GM12878 (cell line): ENCODE measurements around the gene PI16. TPM values are rescaled to one million over a fixed set of nuclear protein-coding genes. Genes with fewer than 3 reads are reported as not detected.

Experiments
- ATAC-seq: fragments of 200-7000 bp; cut with Tn5 transposase; 3 replicates; pipeline ENCODE4 v1.9.1; 2020; ENCODE audit warnings: mild to moderate bottlenecking, moderate library complexity
- BruUV-seq: library from RNA; stranded (reverse); fragments of 400-500 nt; replicated peaks from 2 replicates; lab custom pipeline; 2021; lab: Mats Ljungman, UMichigan
- CTCF ChIA-PET: fragments of 300-600 bp; sonication (Branson Sonifier 250); formaldehyde crosslinking; extraction: SDS; loops from one replicate; lab custom pipeline; 2021; ENCODE audit warnings: inconsistent platforms; lab: Yijun Ruan, JAX
- POLR2A ChIA-PET: fragments of 350-600 bp; formaldehyde crosslinking; extraction: SDS; loops from one replicate; lab custom pipeline; 2021; ENCODE audit warnings: inconsistent platforms; lab: Charles Lee
- RAD21 ChIA-PET: fragments of 300-600 bp; sonication (Branson Sonifier 250); formaldehyde crosslinking; loops from one replicate; lab custom pipeline; 2023; ENCODE audit warnings: antibody characterized with exemption; ENCODE audit not compliant: unreplicated experiment; lab: Charles Lee
- SMC1A ChIA-PET: fragments of 300-600 bp; sonication (Branson Sonifier 250); formaldehyde crosslinking; loops from one replicate; lab custom pipeline; 2023; ENCODE audit not compliant: unreplicated experiment, uncharacterized antibody; lab: Charles Lee
- DNase-seq: peaks from one replicate; pipeline ENCODE4 v3.0.0-alpha.2; 2011; ENCODE audit warnings: low read depth, low spot score
- FAIRE-seq: peaks from 3 replicates; lab custom pipeline; 2011; peaks lifted over from hg19 to GRCh38; lab: Jason Lieb, UNC
- H2AFZ ChIP-seq: 2 replicates; pipeline ENCODE4 v1.6.0; 2011; ENCODE audit warnings: low read depth, low read length, control low read depth; ENCODE audit not compliant: control insufficient read depth
- H3K27ac ChIP-seq: 2 replicates; pipeline ENCODE4 v1.5.1; 2011; ENCODE audit warnings: control low read depth; ENCODE audit not compliant: control insufficient read depth, insufficient read depth
- H3K27me3 ChIP-seq, 2 experiments: replicated peaks in 1 of 2; 2 replicates each; pipeline versions ENCODE4 v1.6.0 to v1.6.1; 2011; ENCODE audit warnings: low read length in 1 of 2; ENCODE audit not compliant: control insufficient read depth in 2 of 2, insufficient read depth in 2 of 2
- H3K36me3 ChIP-seq, 2 experiments: 2 replicates each; pipeline ENCODE4 v1.5.1; 2011; ENCODE audit warnings: low read length in 1 of 2; ENCODE audit not compliant: control insufficient read depth in 2 of 2, insufficient read depth in 2 of 2
- H3K4me1 ChIP-seq: 2 replicates; pipeline ENCODE4 v1.6.1; 2011; ENCODE audit warnings: mild to moderate bottlenecking, low read length, moderate library complexity, mixed read lengths; ENCODE audit not compliant: control insufficient read depth, insufficient read depth
- H3K4me2 ChIP-seq: 2 replicates; pipeline ENCODE4 v1.6.0; 2011; ENCODE audit warnings: control low read depth; ENCODE audit not compliant: control insufficient read depth, insufficient read depth
- H3K4me3 ChIP-seq: fragments of 200-600 bp; sonication (generic); 2 replicates; pipeline ENCODE4 v1.5.1; 2016
- H3K79me2 ChIP-seq: 2 replicates; pipeline ENCODE4 v1.6.0; 2011; ENCODE audit warnings: low read length; ENCODE audit not compliant: control insufficient read depth, insufficient read depth
- H3K9ac ChIP-seq: 2 replicates; pipeline ENCODE4 v1.8.0; 2011; ENCODE audit warnings: low read length, control low read depth, mixed read lengths; ENCODE audit not compliant: control insufficient read depth, insufficient read depth
- H3K9me3 ChIP-seq: replicated peaks from 3 replicates; pipeline ENCODE4 v1.5.1; 2011; ENCODE audit warnings: mild to moderate bottlenecking, low read length; ENCODE audit not compliant: control insufficient read depth, insufficient read depth
- H4K20me1 ChIP-seq: 2 replicates; pipeline ENCODE4 v1.6.0; 2011; ENCODE audit not compliant: control insufficient read depth, insufficient read depth
- BCL11A ChIP-seq: IDR thresholded peaks from 2 replicates; pipeline ENCODE4 v1.6.1; 2011; ENCODE audit warnings: low read depth, low read length
- BRCA1 ChIP-seq: IDR thresholded peaks from 2 replicates; pipeline ENCODE4 v1.6.1; 2011; ENCODE audit warnings: low read depth, low read length, improper control_type of control experiment
- HDGF ChIP-seq: fragments of 450-650 bp; IDR thresholded peaks from 2 replicates; pipeline ENCODE4 v1.6.1; 2016; ENCODE audit warnings: antibody characterized with exemption
- NR2F1 ChIP-seq: fragments of 450-650 bp; conservative IDR thresholded peaks from 2 replicates; pipeline ENCODE4 v1.6.1; 2017; ENCODE audit warnings: mild to moderate bottlenecking
- PML ChIP-seq: IDR thresholded peaks from 2 replicates; pipeline ENCODE4 v1.6.1; 2012; ENCODE audit warnings: low read length, inconsistent platforms
- POLR2AphosphoS5 ChIP-seq: IDR thresholded peaks from 2 replicates; pipeline ENCODE4 v1.6.1; 2011; ENCODE audit warnings: mild to moderate bottlenecking, low read length, inconsistent platforms
- WGBS: methylation state at CpG from one replicate; pipeline ENCODE4 v1.1.6; 2016; ENCODE audit warnings: low lambda C conversion rate; ENCODE audit not compliant: insufficient replicate concordance, insufficient coverage; ENCODE audit errors: missing lambda C conversion rate; 5-methylcytosine and 5-hydroxymethylcytosine counted together
- in situ Hi-C: fragments of 300-500 bp; cut with MboI; formaldehyde crosslinking; loops from 9 replicates; pipeline ENCODE4 v1.14.3; 2018; ENCODE audit warnings: mixed read lengths
- intact Hi-C: fragments of 100-400 bp; cut with micrococcal nuclease; formaldehyde crosslinking; loops from one replicate; pipeline ENCODE4 v1.14.2; 2022; ENCODE audit not compliant: unreplicated experiment
- polyA plus RNA-seq, 11 experiments: library from polyadenylated mRNA; depleted of rRNA in 4 of 11; unstranded in 6 of 11; stranded (reverse) in 5 of 11; fragments of >200 nt; fragmentation: Nextera tagmentation in 4 of 11; fragmentation: Illumina TruSeq in 1 of 11; extraction: Ambion mirVana in 4 of 11; extraction: Trizol in 1 of 11; gene quantifications; 1 replicate in 1 of 11; 2 replicates in 10 of 11; pipeline versions ENCODE4 v1.2.1 to v1.2.3, GENCODE V29; 2011 to 2016; ENCODE audit warnings: inconsistent platforms in 2 of 11, missing spikeins in 2 of 11, low read depth in 1 of 11
- total RNA-seq, 4 experiments: library from RNA; depleted of rRNA in 3 of 4; stranded (reverse); fragments of >200 nt in 3 of 4; fragmentation: Illumina TruSeq in 1 of 4; extraction: Trizol in 1 of 4; gene quantifications; 2 replicates each; pipeline versions ENCODE4 v1.2.1 to v1.2.3, GENCODE V29; 2013 to 2021
- TF ChIP-seq, protein P1 (sequence below): IDR thresholded peaks from 2 replicates; pipeline ENCODE4 v1.6.1; 2011; ENCODE audit warnings: low read depth, low read length, improper control_type of control experiment, borderline replicate concordance

PI16 gene
- total and polyA plus RNA-seq, 10 of the 15 experiments (the other 5 are each of a cell fraction or from before 2014, with no cell fraction given) = 0.08 to 0.12 TPM; not detected in 8

DNA sequence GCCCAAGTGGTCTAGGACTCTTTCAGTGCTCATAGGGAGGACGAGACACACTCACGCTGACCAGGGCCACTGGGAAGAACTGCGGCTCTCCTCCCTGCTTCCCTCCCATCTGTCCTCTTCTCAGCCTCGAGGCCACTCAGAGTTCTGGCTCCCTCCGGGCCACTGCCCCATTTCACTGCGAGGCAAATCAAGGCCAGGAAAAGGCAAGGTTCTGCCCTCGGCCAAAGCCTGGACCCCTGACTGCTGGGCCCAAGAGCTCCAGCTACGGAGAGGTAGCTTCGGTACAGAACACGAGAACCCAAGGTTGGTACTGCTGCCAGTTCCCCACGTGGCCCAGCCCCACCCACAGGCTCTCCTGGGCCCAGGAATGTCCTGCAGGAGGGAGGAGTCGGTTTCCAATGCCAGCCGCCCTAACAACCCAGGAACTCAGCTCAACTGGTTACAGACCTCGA lies 14.7 kb downstream of the PI16 start:
- in situ Hi-C loops = no loop called here
- no peaks in the 10 kb centered on the region for H3K27me3 ChIP-seq
- 79% methylated on average over 14 of the region's 14 CpGs for WGBS
- RAD21 ChIA-PET = no interaction called here
- TF ChIP-seq BCL11A (no peak), PML (no peak), NR2F1 (no peak), BRCA1 (no peak), HDGF (no peak), POLR2AphosphoS5 (peak; percentile 20; the same call in 1 of the 2 replicates)
- TF ChIP-seq, protein P1, sequence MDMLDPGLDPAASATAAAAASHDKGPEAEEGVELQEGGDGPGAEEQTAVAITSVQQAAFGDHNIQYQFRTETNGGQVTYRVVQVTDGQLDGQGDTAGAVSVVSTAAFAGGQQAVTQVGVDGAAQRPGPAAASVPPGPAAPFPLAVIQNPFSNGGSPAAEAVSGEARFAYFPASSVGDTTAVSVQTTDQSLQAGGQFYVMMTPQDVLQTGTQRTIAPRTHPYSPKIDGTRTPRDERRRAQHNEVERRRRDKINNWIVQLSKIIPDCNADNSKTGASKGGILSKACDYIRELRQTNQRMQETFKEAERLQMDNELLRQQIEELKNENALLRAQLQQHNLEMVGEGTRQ = no peak
- TF ChIP-seq, all 136 proteins: peak for 1
- ChIA-PET CTCF (interaction anchor here (0.8 kb wide), 1 partner anchor 19 kb away, joined by 3 read pairs; no protein-coding TSS in a partner anchor), SMC1A (no interaction called here), POLR2A (interaction anchor here (0.7 kb wide), 1 partner anchor 37 kb away, joined by 3 read pairs; no protein-coding TSS in a partner anchor)
- intact Hi-C loops = no loop called here
- Histone ChIP-seq H3K79me2 (no peaks in the 10 kb centered on the region), H3K36me3 (peaks cover 34 to 37% of the 10 kb centered on the region in 2 experiments), H4K20me1 (no peaks in the 10 kb centered on the region), H3K4me3 (no peak overlapping the region), H3K9ac (no peak overlapping the region), H3K27ac (no peak overlapping the region), H3K4me2 (no peak overlapping the region), H2AFZ (no peak overlapping the region), H3K4me1 (no peaks in the 10 kb centered on the region), H3K9me3 (no peaks in the 10 kb centered on the region)
- FAIRE-seq = no peak
- no TSS peak for BruUV-seq
- ATAC-seq = no peak
- DNase-seq = no peak
